ENCODE results near the gene STN1. TPM values are rescaled to one million over a fixed set of nuclear protein-coding genes. Genes with fewer than 3 reads are reported as not detected.

The STN1 gene
- total and polyA plus RNA-seq, 10 of the 15 experiments (the other 5 are each of a cell fraction or from before 2014, with no cell fraction given) = 22.2 to 31.8 (median 28.5) TPM

DNA sequence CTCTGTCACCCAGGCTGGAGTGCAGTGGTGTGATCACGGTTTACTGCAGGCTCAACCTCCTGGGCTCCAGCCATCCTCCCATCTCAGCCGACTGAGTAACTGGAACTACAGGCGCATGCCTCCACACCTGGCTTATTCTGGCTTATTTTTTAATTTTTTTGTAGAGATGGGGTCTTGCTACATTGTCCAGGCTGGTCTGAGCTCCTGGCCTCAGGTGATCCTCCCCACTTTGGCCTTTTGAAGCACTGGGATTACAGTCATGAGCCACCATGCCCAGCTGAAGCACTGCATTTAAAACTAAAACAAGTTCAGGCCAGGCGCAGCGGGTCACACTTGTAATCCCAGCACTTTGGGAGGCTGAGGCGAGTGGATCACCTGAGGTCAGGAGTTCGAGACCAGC is 70.6 kb downstream of the STN1 start:
- ChIA-PET RAD21 (ENCODE audit: unreplicated experiment) (interaction anchor here (1.7 to 1.8 kb wide), 2 partner anchors 11 to 135 kb away, joined by 4 to 8 read pairs; no protein-coding TSS in a partner anchor), POLR2A (interaction anchor here (0.7 kb wide), 1 partner anchor 397 kb away, joined by 4 read pairs; no protein-coding TSS in a partner anchor), SMC1A (ENCODE audit: uncharacterized antibody, unreplicated experiment) (interaction anchor here (1.3 to 1.8 kb wide), 2 partner anchors 11 to 135 kb away, joined by 4 read pairs; no protein-coding TSS in a partner anchor), CTCF (interaction anchor here (0.7 to 2.1 kb wide), 7 partner anchors 8 to 134 kb away, joined by 3 to 5 read pairs (median 3); partner anchors contain the start of gene SH3PXD2A)
- DNase-seq (ENCODE audit: low read depth, low spot score) (no peak), FAIRE-seq (no peak), ATAC-seq (no peak)
- in situ Hi-C loops (cut with MboI) (no loop called here), intact Hi-C loops (cut with micrococcal nuclease; ENCODE audit: unreplicated experiment) (no loop called here)
- Histone ChIP-seq H3K27ac (ENCODE audit: control insufficient read depth, insufficient read depth) (no peak overlapping the region), H2AFZ (ENCODE audit: control insufficient read depth, low read depth, low read length) (no peak overlapping the region), H3K79me2 (ENCODE audit: control insufficient read depth, insufficient read depth, low read length) (no peaks in the 10 kb centered on the region), H4K20me1 (ENCODE audit: control insufficient read depth, insufficient read depth) (no peaks in the 10 kb centered on the region), H3K4me1 (ENCODE audit: control insufficient read depth, insufficient read depth, low read length) (no peaks in the 10 kb centered on the region), H3K9me3 (replicated peaks; ENCODE audit: control insufficient read depth, insufficient read depth, low read length) (no peaks in the 10 kb centered on the region), H3K9ac (ENCODE audit: control insufficient read depth, insufficient read depth, low read length) (no peak overlapping the region), H3K27me3 (replicated peaks in 1 of 2; ENCODE audit: control insufficient read depth in 2 of 2, insufficient read depth in 2 of 2, low read length in 1 of 2) (peaks cover 0 to 6% of the 10 kb centered on the region in 2 experiments; a peak in 1 of 4 replicates), H3K4me3 (no peak overlapping the region), H3K4me2 (ENCODE audit: control insufficient read depth, insufficient read depth) (no peak overlapping the region), H3K36me3 (ENCODE audit: control insufficient read depth in 2 of 2, insufficient read depth in 2 of 2, low read length in 1 of 2) (no peaks in the 10 kb centered on the region)
- WGBS (ENCODE audit: insufficient coverage, insufficient replicate concordance, low lambda C conversion rate, missing lambda C conversion rate) = 71% methylated on average over 7 of the region's 7 CpGs
- no peak for TF ChIP-seq CREM (IDR thresholded peaks at IDR 0.05; ENCODE audit: low read depth)
- no peak for TF ChIP-seq PKNOX1 (IDR thresholded peaks at IDR 0.05)
- no peak for TF ChIP-seq MXI1 (IDR thresholded peaks at IDR 0.05; ENCODE audit: low read depth, low read length)
- TF ChIP-seq ESRRA (IDR thresholded peaks at IDR 0.05; ENCODE audit: low read length) = no peak
- no TSS peak for BruUV-seq (replicated peaks)

GRCh38 chr10:103845972-103846371 is 72.0 kb downstream of the STN1 start:
- H3K4me2 ChIP-seq (ENCODE audit: control insufficient read depth, insufficient read depth) = no peak overlapping the region
- ChIA-PET SMC1A (ENCODE audit: uncharacterized antibody, unreplicated experiment) (interaction anchor here (1.2 kb wide), 1 partner anchor 34 kb away, joined by 3 read pairs; no protein-coding TSS in a partner anchor), RAD21 (ENCODE audit: unreplicated experiment) (no interaction called here), CTCF (interaction anchor here (2.1 kb wide), 1 partner anchor 133 kb away, joined by 5 read pairs; no protein-coding TSS in a partner anchor), POLR2A (no interaction called here)
- no TSS peak for BruUV-seq (replicated peaks)
- no peak overlapping the region for H3K27ac ChIP-seq (ENCODE audit: control insufficient read depth, insufficient read depth)
- no peak overlapping the region for H3K9ac ChIP-seq (ENCODE audit: control insufficient read depth, insufficient read depth, low read length)
- in situ Hi-C loops (cut with MboI) (no loop called here), intact Hi-C loops (cut with micrococcal nuclease; ENCODE audit: unreplicated experiment) (no loop called here)
- H4K20me1 ChIP-seq (ENCODE audit: control insufficient read depth, insufficient read depth) = no peaks in the 10 kb centered on the region
- peaks cover 0 to 2% of the 10 kb centered on the region in 2 experiments; a peak in 1 of 4 replicates for H3K27me3 ChIP-seq (replicated peaks in 1 of 2; ENCODE audit: control insufficient read depth in 2 of 2, insufficient read depth in 2 of 2, low read length in 1 of 2)
- DNase-seq (ENCODE audit: low read depth, low spot score) (no peak), FAIRE-seq (no peak), ATAC-seq (peak; percentile 77)
- 1% methylated on average over 5 of the region's 5 CpGs for WGBS (ENCODE audit: insufficient coverage, insufficient replicate concordance, low lambda C conversion rate, missing lambda C conversion rate)
- H3K9me3 ChIP-seq (replicated peaks; ENCODE audit: control insufficient read depth, insufficient read depth, low read length) = no peaks in the 10 kb centered on the region
- no peaks in the 10 kb centered on the region for H3K79me2 ChIP-seq (ENCODE audit: control insufficient read depth, insufficient read depth, low read length)
- no peak overlapping the region for H2AFZ ChIP-seq (ENCODE audit: control insufficient read depth, low read depth, low read length)
- no peaks in the 10 kb centered on the region for H3K4me1 ChIP-seq (ENCODE audit: control insufficient read depth, insufficient read depth, low read length)
- no peak overlapping the region for H3K4me3 ChIP-seq
- no peaks in the 10 kb centered on the region for H3K36me3 ChIP-seq (ENCODE audit: control insufficient read depth in 2 of 2, insufficient read depth in 2 of 2, low read length in 1 of 2)
- TF ChIP-seq IKZF1 (conservative IDR thresholded peaks at IDR 0.05) = 0 out of 2 replicates have a peak, but pooled peaks have one; percentile 23
- TF ChIP-seq REST (IDR thresholded peaks at IDR 0.05; ENCODE audit: low read depth, low read length) = no peak
- TF ChIP-seq BMI1 (IDR thresholded peaks at IDR 0.05; ENCODE audit: borderline replicate concordance) = no peak
- TF ChIP-seq CEBPB (IDR thresholded peaks at IDR 0.05; ENCODE audit: borderline replicate concordance in 1 of 2, low read depth in 2 of 2, low read length in 2 of 2) = no peak
- no peak for TF ChIP-seq MYB (IDR thresholded peaks at IDR 0.05; ENCODE audit: borderline replicate concordance, low read depth, low read length)
- no peak for TF ChIP-seq SREBF1 (IDR thresholded peaks at IDR 0.05; ENCODE audit: low read length)
- TF ChIP-seq ZNF24 (IDR thresholded peaks at IDR 0.05) = no peak
- TF ChIP-seq EGR1 (IDR thresholded peaks at IDR 0.05; ENCODE audit: borderline replicate concordance in 1 of 2, low read depth in 2 of 2, low read length in 2 of 2) = peak in 1 of 2 experiments; percentile 17; a peak in 1 of 3 replicates
- TF ChIP-seq TAF1 (IDR thresholded peaks at IDR 0.05; ENCODE audit: borderline replicate concordance, low read depth, low read length) = no peak
- 0 out of 2 replicates have a peak, but pooled peaks have one; percentile 16 for TF ChIP-seq EED (IDR thresholded peaks at IDR 0.05; ENCODE audit: low read depth)

All from GM12878 (cell line).